Measurements from ENCODE around the gene C2orf68.

Gene C2orf68

DNA sequence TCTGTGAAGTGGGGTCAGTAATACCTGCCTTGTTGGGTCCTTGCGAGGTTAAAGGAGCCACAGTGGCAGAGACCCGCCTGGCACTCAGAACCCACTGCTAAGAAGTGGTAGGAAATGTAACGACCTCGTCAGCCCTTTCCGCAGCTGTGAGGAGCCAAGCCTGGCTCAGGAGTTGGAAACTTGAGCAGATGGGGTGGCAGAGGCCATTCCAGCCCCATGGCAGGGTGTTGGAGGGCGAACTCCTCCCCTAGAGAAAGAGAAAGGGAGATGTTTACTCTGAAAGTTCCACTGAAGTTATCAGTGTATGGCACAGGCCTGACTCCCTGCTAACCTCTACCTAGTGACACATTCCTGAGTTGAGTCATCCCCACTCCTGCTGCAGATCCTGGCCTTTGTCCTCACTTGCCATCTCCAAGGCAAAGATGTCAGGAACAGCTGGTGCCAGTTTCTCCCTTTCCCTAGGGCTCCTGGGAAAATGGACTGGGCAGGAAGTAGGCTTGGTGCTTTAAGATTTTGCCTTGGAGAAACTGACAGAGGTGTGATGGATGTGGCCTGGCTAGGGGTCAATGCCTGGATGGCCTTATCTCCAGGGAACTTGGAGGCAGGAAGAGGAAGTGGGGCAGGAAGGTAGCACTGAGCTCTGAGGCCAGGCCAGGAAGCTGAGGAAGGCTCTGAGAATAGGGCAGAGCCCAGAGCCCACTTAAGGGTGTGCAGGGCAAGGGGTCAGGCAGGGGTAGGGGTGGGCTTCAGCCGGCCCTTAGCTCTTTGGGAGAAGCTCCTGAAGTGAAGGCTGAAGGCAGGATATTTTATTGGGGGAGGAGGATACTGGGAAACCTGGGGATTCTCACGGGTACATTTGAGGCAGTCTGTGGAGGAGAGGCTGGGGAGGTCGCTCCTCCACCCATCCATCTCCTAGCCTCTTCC is 26.7 kb downstream of the C2orf68 start:
- H3K27ac ChIP-seq (ENCODE audit: low read depth, low read length) = no peak overlapping the region
- TF ChIP-seq EZH2phosphoT487 (IDR thresholded peaks at IDR 0.05; ENCODE audit: borderline replicate concordance, low read length) (no peak), CTCF (IDR thresholded peaks at IDR 0.05; ENCODE audit: low read depth, low read length, poor library complexity, severe bottlenecking) (no peak)

GRCh38 chr2:85584354-85584856 is 27.5 kb downstream of the C2orf68 start, which contains the start of gene VAMP5:
Gene VAMP5, plus strand, starts transcription at chr2:85584431. Its CDS starts 60 bp downstream, at chr2:85584491.
- no peak for TF ChIP-seq CTCF (IDR thresholded peaks at IDR 0.05; ENCODE audit: low read depth, low read length, poor library complexity, severe bottlenecking)
- Histone ChIP-seq H3K4me3 (ENCODE audit: low read length) (no peak within 1 kb of the TSS), H3K27me3 (ENCODE audit: control insufficient read depth, low read length) (no peaks in the 10 kb centered on the region), H3K9me2 (replicated peaks; ENCODE audit: control insufficient read depth, low read length) (no peaks in the 10 kb centered on the region), H3K4me2 (ENCODE audit: low read length) (peak within 1 kb of the TSS; percentile 17), H3F3A (ENCODE audit: control insufficient read depth, insufficient read depth) (no peaks in the 10 kb centered on the region), H3K27ac (ENCODE audit: low read depth, low read length) (no peak within 1 kb of the TSS), H3K36me3 (ENCODE audit: control insufficient read depth, low read length) (peaks cover 35% of the 10 kb centered on the region), H3K9me3 (ENCODE audit: control insufficient read depth, insufficient read depth, low read length) (no peaks in the 10 kb centered on the region), H4K20me1 (ENCODE audit: control insufficient read depth, insufficient read depth, low read depth, low read length) (no peaks in the 10 kb centered on the region), H3K4me1 (ENCODE audit: control insufficient read depth, low read length) (peaks cover 29% of the 10 kb centered on the region), H3K79me2 (ENCODE audit: control insufficient read depth, low read length) (peaks cover 10% of the 10 kb centered on the region)

More for the DNA sequence above, 26.7 kb downstream of the C2orf68 start:
- peak overlapping the region; percentile 17 for H3K4me2 ChIP-seq (ENCODE audit: low read length)
- H3K9me2 ChIP-seq (replicated peaks; ENCODE audit: control insufficient read depth, low read length) = no peaks in the 10 kb centered on the region
- H3K4me3 ChIP-seq (ENCODE audit: low read length) = no peak overlapping the region
- peaks cover 3% of the 10 kb centered on the region for H3K79me2 ChIP-seq (ENCODE audit: control insufficient read depth, low read length)
- H3F3A ChIP-seq (ENCODE audit: control insufficient read depth, insufficient read depth) = no peaks in the 10 kb centered on the region
- H3K4me1 ChIP-seq (ENCODE audit: control insufficient read depth, low read length) = peaks cover 22% of the 10 kb centered on the region
- no peaks in the 10 kb centered on the region for H4K20me1 ChIP-seq (ENCODE audit: control insufficient read depth, insufficient read depth, low read depth, low read length)
- H3K36me3 ChIP-seq (ENCODE audit: control insufficient read depth, low read length) = peaks cover 28% of the 10 kb centered on the region
- H3K9me3 ChIP-seq (ENCODE audit: control insufficient read depth, insufficient read depth, low read length) = no peaks in the 10 kb centered on the region
- H3K27me3 ChIP-seq (ENCODE audit: control insufficient read depth, low read length) = no peaks in the 10 kb centered on the region

DNA sequence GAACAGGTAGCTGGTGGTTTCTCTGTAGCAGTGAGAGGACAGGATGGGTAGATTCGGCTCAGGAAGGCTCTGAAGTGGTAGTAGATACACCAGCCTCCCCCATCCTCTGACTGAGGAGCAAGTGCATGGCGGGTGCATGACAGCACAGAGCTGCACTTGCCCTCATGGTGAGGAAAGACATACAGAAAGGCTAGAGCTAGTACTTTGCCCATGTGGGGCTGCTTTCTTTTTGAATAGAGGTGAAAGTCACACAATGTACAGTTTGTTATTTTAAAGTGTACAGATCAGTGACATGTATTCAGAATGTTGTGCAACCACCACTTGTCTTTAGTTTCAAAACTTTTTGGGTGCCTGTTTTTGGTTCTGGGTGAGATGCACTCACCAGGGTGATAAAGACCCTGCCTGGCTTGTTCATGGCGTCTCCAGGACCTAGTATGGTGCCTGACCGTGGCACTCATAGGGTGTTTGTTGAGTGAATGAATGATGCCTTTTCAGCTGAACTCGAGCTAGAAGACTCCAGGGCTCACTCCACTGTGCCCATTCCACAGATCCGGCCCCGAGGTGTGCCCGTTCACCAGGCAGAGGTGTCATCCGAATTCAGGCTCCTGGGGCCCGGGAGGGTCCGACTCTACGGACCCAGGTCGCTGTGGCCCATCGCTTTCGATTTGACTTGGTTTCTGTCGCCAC is 28.1 kb downstream of the C2orf68 start:
- H4K20me1 ChIP-seq (ENCODE audit: control insufficient read depth, insufficient read depth, low read depth, low read length) = no peaks in the 10 kb centered on the region
- H3K9me2 ChIP-seq (replicated peaks; ENCODE audit: control insufficient read depth, low read length) = no peaks in the 10 kb centered on the region
- no peaks in the 10 kb centered on the region for H3K27me3 ChIP-seq (ENCODE audit: control insufficient read depth, low read length)
- H3K4me3 ChIP-seq (ENCODE audit: low read length) = no peak overlapping the region
- H3K4me2 ChIP-seq (ENCODE audit: low read length) = no peak overlapping the region
- H3K9me3 ChIP-seq (ENCODE audit: control insufficient read depth, insufficient read depth, low read length) = no peaks in the 10 kb centered on the region
- TF ChIP-seq CTCF (IDR thresholded peaks at IDR 0.05; ENCODE audit: low read depth, low read length, poor library complexity, severe bottlenecking) (no peak), EZH2phosphoT487 (IDR thresholded peaks at IDR 0.05; ENCODE audit: borderline replicate concordance, low read length) (no peak)
- peaks cover 35% of the 10 kb centered on the region for H3K4me1 ChIP-seq (ENCODE audit: control insufficient read depth, low read length)
- H3K27ac ChIP-seq (ENCODE audit: low read depth, low read length) = no peak overlapping the region
- H3K36me3 ChIP-seq (ENCODE audit: control insufficient read depth, low read length) = peaks cover 40% of the 10 kb centered on the region
- H3F3A ChIP-seq (ENCODE audit: control insufficient read depth, insufficient read depth) = no peaks in the 10 kb centered on the region
- H3K79me2 ChIP-seq (ENCODE audit: control insufficient read depth, low read length) = peaks cover 16% of the 10 kb centered on the region

Measured in DOHH2 (cell line).